Hematopoietic multipotent progenitor cell treated with erythropoietin and hydrocortisone succinate and interleukin-3 and kit ligand, for 15 days (in vitro differentiated cells): Measurements from ENCODE around the gene SLC25A28.
A peak's percentile ranks its signal among the peaks of the same experiment; 100 is the strongest.
"Not testable (repeated sequence)": the region's sequence is repeated elsewhere in the genome, so short reads cannot be mapped to it uniquely, and the experiment has no call there.

ENCODE experiments used
- DNase-seq: peaks from one replicate; pipeline ENCODE4 v3.0.0-alpha.2; 2015; ENCODE audit warnings: low spot score

Gene SLC25A28

DNA sequence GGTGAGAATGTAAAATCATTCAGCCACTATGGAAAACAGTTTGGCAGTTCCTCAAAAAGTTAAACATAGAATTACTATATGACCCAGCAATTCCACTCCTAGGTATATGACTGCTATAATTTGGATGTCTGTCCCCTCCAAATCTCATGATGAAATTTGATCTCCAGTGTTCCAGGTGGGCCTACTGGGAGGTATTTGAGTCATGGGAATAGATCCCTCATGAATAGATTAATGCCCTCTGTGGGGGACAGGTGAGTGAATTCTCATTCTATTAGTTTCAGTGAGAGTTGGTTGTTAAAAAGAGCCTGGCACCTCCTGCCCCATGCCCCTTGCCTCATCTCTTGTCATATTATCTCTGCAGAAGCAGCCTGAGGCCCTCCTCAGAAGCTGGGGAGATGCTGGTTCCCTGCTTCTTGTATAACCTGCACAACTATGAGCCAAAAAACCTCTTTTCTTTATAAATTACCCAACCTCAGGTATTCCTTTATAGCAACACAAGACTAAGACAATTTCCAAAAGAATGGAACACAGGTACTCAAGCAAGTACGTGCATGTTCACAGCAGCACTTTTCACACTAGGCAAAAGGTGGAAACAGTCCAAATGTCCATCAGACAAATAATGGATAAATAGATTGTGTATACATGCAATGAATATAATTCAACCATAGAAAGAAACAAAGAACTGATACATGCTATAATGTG, 8.8 kb upstream of the SLC25A28 start:
- no peak for DNase-seq

GRCh38 chr10:99625124-99625523, 4.9 kb upstream of the SLC25A28 start:
- not testable (repeated sequence) for DNase-seq

- DNase-seq, result no peak
Observed at GRCh38 chr10:99623919-99624318, 3.7 kb upstream of the SLC25A28 start.

- no peak for DNase-seq
Observed at GRCh38 chr10:99621454-99622251, 1.4 kb upstream of the SLC25A28 start.

- DNase-seq, result peak; percentile 89
Observed at GRCh38 chr10:99620711-99621453, 643 bp upstream of the SLC25A28 start.

GRCh38 chr10:99619090-99619800, 994 bp downstream of the SLC25A28 start:
- DNase-seq, result peak; percentile 12

DNA sequence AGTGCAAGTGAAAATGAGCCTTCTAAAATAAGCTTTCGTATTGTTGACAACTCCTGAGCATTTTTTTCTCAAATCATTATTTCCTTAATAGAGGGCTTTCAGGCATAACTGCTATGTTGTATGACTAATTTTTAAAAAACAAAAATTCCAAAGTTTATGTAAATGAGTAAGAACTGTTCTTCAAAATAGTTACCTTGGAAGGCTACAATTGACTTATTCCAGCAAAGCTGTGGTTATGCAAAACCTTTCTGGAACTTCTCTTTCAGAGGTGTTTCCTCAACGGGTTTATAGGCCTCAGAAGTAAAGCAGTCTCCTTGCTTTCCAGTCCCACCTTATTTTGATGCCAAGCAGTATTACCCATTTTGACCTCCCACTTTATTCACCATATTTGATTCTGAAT, 2.5 kb downstream of the SLC25A28 start:
- no peak for DNase-seq

DNA sequence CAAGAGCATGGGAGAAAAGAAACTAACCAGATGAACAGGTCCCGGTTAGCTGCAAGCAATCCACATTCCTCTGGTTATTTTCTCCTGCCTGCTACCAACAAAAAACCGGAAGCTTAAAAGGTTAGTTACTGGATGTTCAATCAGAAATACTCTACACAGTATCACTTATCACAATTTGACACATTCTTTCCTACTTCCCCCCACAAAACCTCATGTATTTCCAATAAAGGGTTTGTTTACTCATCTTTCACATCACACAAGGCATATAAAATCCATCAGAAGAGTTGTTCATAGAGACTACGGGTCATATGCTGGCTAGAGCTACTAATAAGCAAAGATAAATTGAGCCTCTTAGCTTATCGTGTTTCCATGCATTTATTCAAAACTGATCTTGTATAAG, 4.8 kb downstream of the SLC25A28 start:
- no peak for DNase-seq

DNA sequence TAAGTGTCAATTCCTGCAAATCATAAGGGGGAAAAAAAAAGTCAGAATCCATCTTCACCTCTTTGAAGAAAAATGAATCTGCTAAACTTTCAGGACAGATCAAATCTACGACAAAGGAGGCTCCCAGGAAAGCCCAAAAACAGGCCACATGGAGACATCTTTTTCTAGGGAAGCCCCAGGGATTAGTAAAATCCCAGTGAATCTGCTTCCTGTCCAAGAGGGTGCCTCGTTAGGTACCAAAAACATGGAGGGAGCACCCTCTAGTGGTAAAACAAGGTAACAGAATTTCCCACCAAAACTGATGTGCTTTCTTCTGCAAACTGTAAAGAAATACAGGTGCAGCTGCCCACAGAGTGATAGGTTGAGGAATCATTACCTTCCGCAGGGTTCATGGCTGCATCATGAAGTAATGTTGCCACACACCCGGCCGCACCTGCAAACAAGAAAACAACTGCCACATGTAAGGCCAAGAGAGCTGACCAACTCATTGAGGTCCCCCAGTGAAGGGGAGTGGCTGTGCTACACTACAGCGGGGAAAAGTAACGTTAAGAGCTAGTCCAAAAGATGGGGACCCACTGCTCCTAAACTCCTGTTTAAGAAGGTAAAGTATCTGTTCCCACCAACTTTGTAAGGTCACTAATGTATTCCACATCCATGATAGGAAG, 7.9 kb downstream of the SLC25A28 start:
- DNase-seq, result peak; percentile 74

DNA sequence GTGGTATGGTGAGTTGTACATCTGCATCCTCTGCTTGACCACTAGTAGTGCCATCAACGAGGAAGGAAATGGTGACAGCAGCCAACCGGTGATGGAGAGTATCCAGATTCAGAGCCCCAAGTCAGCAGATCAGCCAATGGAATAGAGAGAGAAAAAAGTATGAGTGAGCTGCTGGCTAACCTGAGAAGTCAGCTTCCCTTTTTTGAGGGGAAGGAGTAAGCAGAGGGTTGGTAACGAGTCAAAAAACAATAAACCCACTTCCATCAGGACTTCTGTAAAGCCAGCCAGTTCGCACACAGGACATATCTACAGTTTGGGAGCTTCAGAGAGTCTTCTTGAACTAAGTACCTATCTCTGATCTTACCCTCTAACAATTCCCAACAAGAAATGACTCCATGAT, 8.9 kb downstream of the SLC25A28 start:
- DNase-seq, result no peak

DNA sequence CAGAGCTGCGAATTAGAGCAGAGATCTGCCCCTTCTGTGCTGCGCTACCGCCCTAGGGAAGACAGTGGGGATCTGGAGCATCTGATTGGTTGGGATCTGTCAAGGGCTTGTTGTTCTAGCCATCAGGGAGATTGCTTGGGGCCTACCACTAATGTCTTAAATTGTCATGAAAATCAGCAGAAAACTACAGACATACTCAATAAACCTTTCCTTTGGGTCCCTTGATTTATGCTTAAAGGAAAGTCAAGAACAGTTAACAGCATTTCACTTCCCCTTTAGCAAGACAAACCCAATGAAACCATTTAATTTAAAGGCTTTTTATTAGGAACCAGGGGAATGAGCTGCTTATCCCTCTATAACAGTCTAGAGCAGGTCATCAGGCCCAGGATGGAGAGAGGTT, 10.0 kb downstream of the SLC25A28 start:
- no peak for DNase-seq

DNA sequence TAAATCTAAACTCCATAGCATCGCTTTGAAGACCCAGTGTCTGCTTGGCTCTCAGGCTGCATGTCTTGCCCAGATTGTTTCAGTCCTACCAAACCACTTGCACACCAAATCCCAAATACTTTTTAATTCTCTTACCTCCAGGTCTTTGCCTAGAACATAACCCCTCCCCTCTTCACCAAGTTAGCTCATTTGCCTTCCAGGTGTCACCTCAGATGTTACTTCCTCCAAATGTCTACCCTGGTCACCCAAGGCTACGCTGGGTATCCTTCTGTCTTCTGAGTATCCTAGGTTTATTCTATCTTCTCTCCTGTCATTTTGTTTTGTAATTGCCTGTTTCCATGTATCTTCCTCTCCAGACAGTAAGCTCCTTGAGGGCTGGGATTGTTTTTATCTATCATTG, 11.1 kb downstream of the SLC25A28 start:
- DNase-seq, result no peak

DNA sequence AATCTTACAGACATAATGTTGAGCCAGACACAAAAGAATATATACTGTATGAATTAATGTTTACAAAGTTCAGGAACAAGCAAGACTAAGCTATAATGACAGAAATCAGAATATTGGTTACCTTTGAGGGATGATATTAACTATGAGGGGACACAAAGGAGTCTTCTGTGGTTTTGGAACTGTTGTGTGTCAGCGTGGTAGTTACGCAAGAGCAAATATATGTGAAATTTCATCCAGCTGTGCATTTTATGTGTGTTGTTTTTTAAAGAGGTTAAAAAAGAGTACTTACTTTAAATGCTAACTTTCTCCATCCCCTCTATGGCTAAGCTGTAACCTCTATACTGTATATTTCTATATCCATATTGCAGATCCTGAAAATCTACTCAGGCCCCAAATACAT, 14.9 kb downstream of the SLC25A28 start:
- no peak for DNase-seq

GRCh38 chr10:99604862-99605261, 15.4 kb downstream of the SLC25A28 start:
- DNase-seq, result no peak

DNA sequence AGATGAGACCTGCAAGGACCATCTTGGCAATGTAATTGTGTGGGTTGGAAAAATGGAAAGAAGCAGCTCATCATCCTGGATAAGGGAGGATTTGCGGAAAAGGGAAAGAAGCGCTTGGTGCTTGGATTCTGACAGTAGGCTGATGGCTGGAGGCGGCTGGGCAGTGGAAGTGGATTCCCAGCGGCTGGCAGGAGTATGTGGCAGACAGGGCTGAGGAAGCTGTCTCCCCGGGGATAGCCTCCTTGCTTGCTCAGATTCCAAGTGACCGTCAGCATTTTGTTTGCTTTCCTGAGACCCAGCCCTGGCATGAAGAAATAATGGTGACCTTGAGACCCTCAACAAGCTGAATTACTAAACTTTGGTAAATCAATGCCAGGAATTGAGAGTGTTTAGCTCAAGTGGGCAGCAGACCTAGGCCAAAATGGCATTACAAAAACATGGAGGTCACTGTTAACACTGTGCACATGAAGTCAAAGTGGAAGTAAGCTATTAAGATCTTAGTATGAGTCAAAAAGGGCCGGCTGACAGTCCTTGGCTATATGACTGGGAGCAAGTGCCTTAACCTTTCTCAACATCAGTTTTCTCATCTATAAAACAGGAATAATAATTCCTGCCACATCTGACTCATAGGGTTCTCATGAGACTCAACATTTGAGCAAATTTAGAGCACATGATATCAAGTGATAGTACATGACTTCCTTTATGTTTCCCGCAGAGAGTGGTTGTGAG, 21.3 kb downstream of the SLC25A28 start:
- no peak for DNase-seq

- no peak for DNase-seq
Observed at GRCh38 chr10:99598011-99598410, 22.2 kb downstream of the SLC25A28 start.

DNA sequence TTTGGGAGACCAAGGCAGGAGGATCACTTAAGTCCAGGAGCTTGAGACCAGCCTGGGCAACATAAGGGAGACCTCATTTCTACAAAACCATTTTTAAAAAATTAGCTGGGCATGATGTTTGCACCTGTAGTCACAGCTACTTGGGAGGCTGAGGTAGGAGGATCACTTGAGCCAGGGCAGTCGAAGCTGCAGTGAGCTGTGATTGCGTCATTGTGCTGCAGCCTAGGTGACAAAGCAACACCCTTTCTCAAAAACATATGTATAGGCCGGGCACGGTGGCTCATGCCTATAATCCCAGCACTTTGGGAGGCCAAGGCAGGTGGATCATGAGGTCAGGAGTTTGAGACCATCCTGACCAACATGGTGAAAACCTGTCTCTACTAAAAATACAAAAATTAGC, 23.5 kb downstream of the SLC25A28 start:
- DNase-seq, result not testable (repeated sequence)

GRCh38 chr10:99595770-99596465, 24.3 kb downstream of the SLC25A28 start:
- DNase-seq, result no peak

DNA sequence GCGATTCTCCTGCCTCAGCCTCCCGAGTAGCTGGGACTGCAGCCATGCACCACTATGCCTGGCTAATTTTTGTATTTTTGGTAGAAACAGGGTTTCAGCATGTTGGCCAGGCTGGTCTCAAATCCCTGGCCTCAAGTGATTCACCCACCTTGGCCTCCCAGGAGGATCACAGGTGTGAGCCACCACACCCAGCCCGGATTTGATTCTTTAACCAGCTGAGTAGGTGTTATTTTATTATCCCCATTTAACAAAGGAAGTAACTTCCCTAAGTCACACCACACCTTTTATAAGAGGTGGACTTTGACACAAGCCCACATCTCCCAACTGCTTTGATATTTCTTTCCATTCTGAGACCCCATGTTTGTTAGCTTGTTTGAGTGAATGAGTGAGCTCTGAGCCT, 25.0 kb downstream of the SLC25A28 start:
- DNase-seq, result no peak

DNA sequence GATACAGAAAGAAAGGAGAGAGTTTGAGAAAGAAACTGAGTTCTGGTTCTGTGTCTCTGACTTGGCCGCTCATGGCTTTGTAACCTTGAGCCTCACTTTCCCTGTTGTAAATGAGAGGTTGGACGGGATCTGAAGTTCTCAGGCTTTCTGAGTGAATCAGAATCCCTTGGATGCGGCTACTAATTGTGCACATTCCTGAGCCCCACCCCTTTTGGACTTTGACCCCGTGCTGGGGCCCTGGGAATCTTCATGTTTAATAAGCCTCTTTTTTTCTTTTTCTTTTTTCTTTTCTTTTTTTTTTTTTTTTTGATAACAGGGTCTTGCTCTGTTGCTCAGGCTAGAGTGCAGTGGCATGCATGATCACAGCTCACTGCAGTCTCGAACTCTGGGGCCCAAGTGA, 26.9 kb downstream of the SLC25A28 start:
- DNase-seq, result no peak
